ENCODE data around the gene DDC. TPM values are rescaled to one million over a fixed set of nuclear protein-coding genes. Genes with fewer than 3 reads are reported as not detected.

The DDC gene
- total and polyA plus RNA-seq, 4 donors: 27.2 to 74.9 (median 58.6) TPM

- H3K4me1 ChIP-seq (ENCODE audit: control insufficient read depth in 4 of 4, insufficient read depth in 4 of 4, low read length in 3 of 4): no peaks in the 10 kb centered on the region
- 82% methylated on average over 10 of the region's 10 CpGs for WGBS
- no peak overlapping the region for H3K4me3 ChIP-seq (ENCODE audit: low read depth in 1 of 3, low read length in 3 of 3)
- no peak for TF ChIP-seq JUND (IDR thresholded peaks at IDR 0.05)
- TF ChIP-seq TAF1 (conservative IDR thresholded peaks at IDR 0.05): no peak
- no peak for TF ChIP-seq RAD21 (IDR thresholded peaks at IDR 0.05)
- TF ChIP-seq FOXA1 (IDR thresholded peaks at IDR 0.05): no peak
- no peak for TF ChIP-seq NR2F2 (IDR thresholded peaks at IDR 0.05)
- no peak for TF ChIP-seq CTCF (IDR thresholded peaks at IDR 0.05; ENCODE audit: low read depth, low read length, missing input control)
- no peak for TF ChIP-seq ZBTB33 (IDR thresholded peaks at IDR 0.05)
- no peak for TF ChIP-seq SP1 (IDR thresholded peaks at IDR 0.05)
- no peak for TF ChIP-seq FOXA2 (IDR thresholded peaks at IDR 0.05)
- TF ChIP-seq GABPA (IDR thresholded peaks at IDR 0.05 in 1 of 2, conservative IDR thresholded peaks at IDR 0.05 in 1 of 2): no peak
- no peak for TF ChIP-seq HNF4A (conservative IDR thresholded peaks at IDR 0.05)
- no peak for TF ChIP-seq YY1 (IDR thresholded peaks at IDR 0.05)
- TF ChIP-seq RXRA (IDR thresholded peaks at IDR 0.05): no peak
- no peak for TF ChIP-seq MAX (IDR thresholded peaks at IDR 0.05)
- TF ChIP-seq REST (IDR thresholded peaks at IDR 0.05): no peak
- DNase-seq (ENCODE audit: low spot score): no peak
- no peak overlapping the region for H3K9ac ChIP-seq (ENCODE audit: low read depth in 1 of 2, low read length in 2 of 2)
- H3K36me3 ChIP-seq (ENCODE audit: control insufficient read depth in 4 of 4, insufficient read depth in 3 of 4, low read depth in 1 of 4, low read length in 3 of 4): no peaks in the 10 kb centered on the region
- no peak overlapping the region for H3K27ac ChIP-seq (ENCODE audit: low read depth in 1 of 2, low read length in 2 of 2)
- H3K9me3 ChIP-seq (ENCODE audit: control insufficient read depth in 4 of 4, low read length in 3 of 4): no peaks in the 10 kb centered on the region
- H3K27me3 ChIP-seq (ENCODE audit: control insufficient read depth in 4 of 4, insufficient read depth in 4 of 4, low read length in 3 of 4): no peaks in the 10 kb centered on the region
Observed at GRCh38 chr7:50505553-50506210, 59.5 kb downstream of the DDC start.
